ENCODE results near the gene TSPAN2.

- TF ChIP-seq CTCF (conservative IDR thresholded peaks at IDR 0.05; ENCODE audit: low read length) (no peak), EZH2phosphoT487 (IDR thresholded peaks at IDR 0.05; ENCODE audit: borderline replicate concordance, low read depth, low read length) (no peak)
Measured at GRCh38 chr1:115127539-115127938, 38.2 kb upstream of the TSPAN2 start.

Data from OCI-LY7 (cell line).